Fibroblast of villous mesenchyme (primary cell): Measurements from ENCODE around the gene PACSIN1. TPM values are rescaled to one million over a fixed set of nuclear protein-coding genes. Genes with fewer than 3 reads are reported as not detected.

Experiments used
- DNase-seq: peaks from one replicate; pipeline ENCODE4 v3.0.0-alpha.2; 2010; ENCODE audit warnings: low read depth
- H3K4me3 ChIP-seq: 2 replicates; pipeline ENCODE4 v1.5.1; 2011; ENCODE audit warnings: low read depth, mild to moderate bottlenecking, low read length
- total RNA-seq: library from RNA; depleted of rRNA; stranded (reverse); fragments of >200 nt; gene quantifications from 2 replicates; pipeline ENCODE4 v1.2.3, GENCODE V29; 2012
- TF ChIP-seq, protein P1 (sequence below): IDR thresholded peaks from 2 replicates; pipeline ENCODE4 v1.5.1; 2012; ENCODE audit warnings: low read depth, mild to moderate bottlenecking, low read length; ENCODE audit not compliant: insufficient read depth

PACSIN1 gene
- total RNA-seq, 1 donor: under 0.01 TPM

DNA sequence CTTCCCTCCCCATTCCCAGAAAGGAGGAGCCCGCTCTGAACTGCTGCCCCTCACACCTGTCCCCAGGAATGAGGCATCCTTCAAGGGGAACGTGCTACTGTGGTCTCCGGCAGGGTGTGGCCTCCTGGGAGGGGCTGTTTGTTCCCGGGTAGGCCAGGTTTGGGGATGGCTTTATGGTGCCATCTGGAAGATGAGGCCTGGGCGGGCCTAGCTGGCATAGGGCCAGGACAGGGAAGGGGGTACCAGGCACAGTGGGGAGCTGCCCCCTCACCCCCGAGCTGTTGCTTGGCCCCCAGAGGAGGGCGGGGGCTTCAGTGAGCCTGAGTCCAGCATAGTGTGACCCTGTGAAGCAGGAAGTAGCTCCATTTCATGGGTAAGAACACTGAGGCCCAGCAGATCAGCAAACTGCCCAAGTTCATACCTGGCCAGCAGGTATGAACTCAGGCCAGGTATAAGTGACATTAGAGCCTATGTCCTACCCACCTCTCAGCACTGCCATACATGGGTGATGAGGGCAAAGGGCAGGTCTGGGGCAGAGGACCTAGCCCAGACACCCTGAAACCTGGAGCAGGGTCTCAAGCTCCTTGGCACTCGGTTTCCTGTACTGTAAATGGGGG is 107.8 kb downstream of the PACSIN1 start:
- no peak for DNase-seq
- TF ChIP-seq, protein P1, sequence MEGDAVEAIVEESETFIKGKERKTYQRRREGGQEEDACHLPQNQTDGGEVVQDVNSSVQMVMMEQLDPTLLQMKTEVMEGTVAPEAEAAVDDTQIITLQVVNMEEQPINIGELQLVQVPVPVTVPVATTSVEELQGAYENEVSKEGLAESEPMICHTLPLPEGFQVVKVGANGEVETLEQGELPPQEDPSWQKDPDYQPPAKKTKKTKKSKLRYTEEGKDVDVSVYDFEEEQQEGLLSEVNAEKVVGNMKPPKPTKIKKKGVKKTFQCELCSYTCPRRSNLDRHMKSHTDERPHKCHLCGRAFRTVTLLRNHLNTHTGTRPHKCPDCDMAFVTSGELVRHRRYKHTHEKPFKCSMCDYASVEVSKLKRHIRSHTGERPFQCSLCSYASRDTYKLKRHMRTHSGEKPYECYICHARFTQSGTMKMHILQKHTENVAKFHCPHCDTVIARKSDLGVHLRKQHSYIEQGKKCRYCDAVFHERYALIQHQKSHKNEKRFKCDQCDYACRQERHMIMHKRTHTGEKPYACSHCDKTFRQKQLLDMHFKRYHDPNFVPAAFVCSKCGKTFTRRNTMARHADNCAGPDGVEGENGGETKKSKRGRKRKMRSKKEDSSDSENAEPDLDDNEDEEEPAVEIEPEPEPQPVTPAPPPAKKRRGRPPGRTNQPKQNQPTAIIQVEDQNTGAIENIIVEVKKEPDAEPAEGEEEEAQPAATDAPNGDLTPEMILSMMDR: no peak
- H3K4me3 ChIP-seq: no peak overlapping the region

DNA sequence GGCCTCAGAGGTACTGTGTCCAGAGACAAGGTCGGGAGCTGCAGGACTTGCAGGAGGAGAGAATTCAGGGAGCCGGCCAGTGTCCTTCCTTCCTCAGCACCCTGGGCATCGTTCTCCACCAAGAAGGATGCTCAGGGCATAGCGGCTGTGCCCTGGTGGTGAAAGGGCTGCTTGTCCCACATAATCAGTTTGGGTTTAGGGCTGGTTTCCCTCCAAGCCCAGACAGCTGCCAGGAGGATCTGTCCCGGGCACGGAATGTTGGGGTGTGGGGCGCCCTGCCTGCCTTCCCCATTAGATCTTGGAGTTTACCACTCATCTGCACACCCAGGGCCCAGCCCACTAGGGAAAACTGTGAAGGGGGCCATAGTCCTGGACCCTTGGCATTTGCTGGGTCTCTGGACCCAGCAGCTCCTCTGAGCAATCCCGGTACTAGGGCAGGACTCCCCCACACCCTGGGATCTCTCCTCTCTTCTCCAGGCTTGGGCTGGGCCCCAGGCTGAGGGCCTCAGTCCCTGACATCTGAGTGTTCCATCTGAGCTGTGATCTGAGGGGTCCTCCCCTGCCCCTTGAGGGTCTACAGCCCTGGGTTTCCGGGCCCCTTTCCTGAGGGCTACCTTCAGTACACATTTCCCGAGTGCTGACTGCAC is 108.9 kb downstream of the PACSIN1 start:
- no peak for DNase-seq
- no peak overlapping the region for H3K4me3 ChIP-seq
- TF ChIP-seq, protein P1: no peak

GRCh38 chr6:34575326-34575725 is 109.5 kb downstream of the PACSIN1 start:
- no peak overlapping the region for H3K4me3 ChIP-seq
- DNase-seq: no peak
- TF ChIP-seq, protein P1: no peak

GRCh38 chr6:34576286-34576955 is 110.5 kb downstream of the PACSIN1 start:
- peak; percentile 51 for DNase-seq
- TF ChIP-seq, protein P1: no peak
- H3K4me3 ChIP-seq: no peak overlapping the region

DNA sequence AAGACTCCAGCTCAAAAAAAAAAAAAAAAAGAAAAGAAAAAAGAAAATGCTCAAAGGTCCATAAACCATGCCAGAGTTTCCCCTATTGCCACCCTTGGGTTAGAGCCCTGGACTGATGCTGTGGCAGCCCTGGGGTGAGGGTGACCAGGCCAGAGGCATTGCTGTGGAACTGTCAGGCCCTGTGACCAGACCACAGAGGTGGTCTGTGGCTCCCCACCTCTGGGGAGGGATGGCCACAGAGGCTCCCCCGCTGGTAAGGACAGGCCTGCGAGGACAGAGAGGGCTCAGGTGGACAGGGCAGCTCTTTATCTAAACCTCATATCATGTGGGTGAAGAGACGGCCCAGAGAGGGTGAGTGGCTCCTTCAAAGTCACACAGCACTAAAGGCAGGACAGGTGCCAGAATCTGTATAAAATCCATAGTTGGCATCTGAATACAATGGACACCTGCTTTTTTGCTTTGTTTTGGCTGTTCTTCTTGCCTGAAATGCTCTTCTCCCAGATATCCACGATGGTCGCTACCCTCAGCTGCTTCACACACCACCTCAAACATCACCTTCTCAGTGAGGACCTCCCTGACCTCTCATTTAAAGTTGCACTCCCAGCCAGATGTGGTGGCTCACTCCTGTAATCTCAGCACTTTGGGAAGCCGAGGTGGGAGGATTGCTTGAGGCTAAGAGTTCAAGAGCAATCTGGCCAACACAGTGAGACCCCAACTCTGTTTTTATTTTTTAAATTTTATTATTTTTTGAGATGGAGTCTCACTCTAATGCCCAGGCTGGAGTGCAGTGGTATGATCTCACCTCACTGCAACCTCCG is 112.8 kb downstream of the PACSIN1 start:
- H3K4me3 ChIP-seq: no peak overlapping the region
- no peak for DNase-seq
- TF ChIP-seq, protein P1: no peak

DNA sequence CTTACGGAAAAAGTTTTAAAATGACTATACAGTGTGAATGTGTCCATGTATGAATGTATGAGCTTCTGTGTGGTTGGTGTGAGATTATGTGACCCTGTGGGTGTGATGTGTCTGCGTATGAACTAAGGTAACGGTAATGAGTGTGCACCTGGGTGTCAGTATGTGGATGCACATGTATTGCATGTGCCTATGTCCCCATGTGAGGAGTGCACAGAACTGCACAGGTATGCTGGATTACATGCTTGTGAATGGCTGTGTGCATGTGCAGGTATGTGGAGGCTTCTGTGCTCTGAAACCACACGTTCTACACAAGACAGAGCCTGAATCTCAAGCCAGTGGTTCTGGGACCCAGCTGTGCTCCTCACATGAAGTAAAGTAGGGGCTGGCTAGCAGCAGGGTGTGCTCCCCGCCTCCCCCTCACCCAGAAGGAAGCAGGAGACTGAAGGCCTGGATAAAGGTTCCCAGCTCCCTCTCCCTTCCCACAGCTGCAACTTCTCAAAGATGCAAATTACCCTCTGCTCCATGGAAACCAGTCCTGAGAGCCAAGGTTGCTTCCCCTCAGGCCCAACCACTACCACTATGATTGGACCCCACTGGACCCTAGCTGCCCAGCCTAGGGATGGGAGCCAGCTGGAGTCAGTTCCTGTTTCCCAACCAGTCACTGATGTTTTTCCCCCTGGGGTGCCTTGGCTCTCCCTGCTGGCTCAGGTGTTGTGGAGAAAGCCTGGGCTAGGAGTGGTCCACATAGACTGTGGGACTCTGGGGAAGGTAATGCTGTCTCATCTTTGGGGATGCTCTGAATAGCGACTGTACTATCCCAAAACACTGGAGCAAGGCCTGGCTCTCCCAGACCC is 115.1 kb downstream of the PACSIN1 start:
- peak; percentile 39 for DNase-seq
- H3K4me3 ChIP-seq: no peak overlapping the region
- TF ChIP-seq, protein P1: no peak
